Measurements from ENCODE around the gene C2CD5. TPM values are rescaled to one million over a fixed set of nuclear protein-coding genes. Genes with fewer than 3 reads are reported as not detected.

C2CD5 gene
- total RNA-seq, 1 experiment from 2014 or later = 15.9 TPM

- CTCF ChIA-PET = no interaction called here
- POLR2A ChIA-PET = no interaction called here
- BruUV-seq (replicated peaks) = no TSS peak
- no peak for DNase-seq (ENCODE audit: low read depth, low spot score)
- no peak overlapping the region for H3K4me3 ChIP-seq (ENCODE audit: low read depth in 2 of 2, low read length in 2 of 2)
- no peak overlapping the region for H3K27ac ChIP-seq (ENCODE audit: low read length)
- in situ Hi-C loops (cut with HindIII; ENCODE audit: low pct_unique_long_range_greater_than_20kb, low sequenced_read_pairs) = no loop called here
- H3K9me3 ChIP-seq (ENCODE audit: control insufficient read depth, insufficient read depth, low read depth, low read length) = no peaks in the 10 kb centered on the region
- H3K36me3 ChIP-seq (ENCODE audit: control insufficient read depth, insufficient read depth, low read length) = peaks cover 2% of the 10 kb centered on the region; the same call in 1 of the 2 replicates
- intact Hi-C loops (cut with micrococcal nuclease; ENCODE audit: unreplicated experiment) = no loop called here
- ATAC-seq = no peak
- H3K4me1 ChIP-seq (ENCODE audit: control insufficient read depth, insufficient read depth, low read length) = no peaks in the 10 kb centered on the region
- TF ChIP-seq POLR2AphosphoS5 (IDR thresholded peaks at IDR 0.05; ENCODE audit: low read depth, low read length) (no peak), CTCF (IDR thresholded peaks at IDR 0.05) (no peak), TCF7L2 (IDR thresholded peaks at IDR 0.05; ENCODE audit: low read depth, low read length) (no peak), REST (IDR thresholded peaks at IDR 0.05; ENCODE audit: insufficient read depth in 1 of 2, low read depth in 2 of 2, low read length in 1 of 2) (no peak), SIN3A (IDR thresholded peaks at IDR 0.05; ENCODE audit: borderline replicate concordance, insufficient read depth, low read depth, low read length) (no peak)
- no peaks in the 10 kb centered on the region for H3K27me3 ChIP-seq (ENCODE audit: control insufficient read depth, insufficient read depth, low read length)
These were observed 26.2 kb downstream of the C2CD5 start for GRCh38 chr12:22518060-22518719.

GRCh38 chr12:22514875-22515274 is 29.5 kb downstream of the C2CD5 start:
- no peak for ATAC-seq
- no peak for TF ChIP-seq REST (IDR thresholded peaks at IDR 0.05; ENCODE audit: insufficient read depth in 1 of 2, low read depth in 2 of 2, low read length in 1 of 2)
- TF ChIP-seq SIN3A (IDR thresholded peaks at IDR 0.05; ENCODE audit: borderline replicate concordance, insufficient read depth, low read depth, low read length) = no peak
- TF ChIP-seq CTCF (IDR thresholded peaks at IDR 0.05) = no peak
- TF ChIP-seq POLR2AphosphoS5 (IDR thresholded peaks at IDR 0.05; ENCODE audit: low read depth, low read length) = no peak
- no peak for TF ChIP-seq TCF7L2 (IDR thresholded peaks at IDR 0.05; ENCODE audit: low read depth, low read length)
- POLR2A ChIA-PET = no interaction called here

More at GRCh38 chr12:22514875-22515274, 29.5 kb downstream of the C2CD5 start:
- in situ Hi-C loops (cut with HindIII; ENCODE audit: low pct_unique_long_range_greater_than_20kb, low sequenced_read_pairs) = no loop called here
- Histone ChIP-seq H3K36me3 (ENCODE audit: control insufficient read depth, insufficient read depth, low read length) (peaks cover 2% of the 10 kb centered on the region; the same call in 1 of the 2 replicates), H3K27ac (ENCODE audit: low read length) (no peak overlapping the region), H3K4me1 (ENCODE audit: control insufficient read depth, insufficient read depth, low read length) (no peaks in the 10 kb centered on the region), H3K4me3 (ENCODE audit: low read depth in 2 of 2, low read length in 2 of 2) (no peak overlapping the region), H3K27me3 (ENCODE audit: control insufficient read depth, insufficient read depth, low read length) (no peaks in the 10 kb centered on the region), H3K9me3 (ENCODE audit: control insufficient read depth, insufficient read depth, low read depth, low read length) (no peaks in the 10 kb centered on the region)
- no peak for DNase-seq (ENCODE audit: low read depth, low spot score)
- intact Hi-C loops (cut with micrococcal nuclease; ENCODE audit: unreplicated experiment) = no loop called here
- CTCF ChIA-PET = no interaction called here
- no TSS peak for BruUV-seq (replicated peaks)
